B cell (primary cell): Measurements from ENCODE around the gene ZNF669. TPM values are rescaled to one million over a fixed set of nuclear protein-coding genes. Genes with fewer than 3 reads are reported as not detected.

Source experiments
- ATAC-seq: fragments of 200-7000 bp; cut with Tn5 transposase; one replicate; pipeline ENCODE4 v1.10.0; 2021; ENCODE audit warnings: low read depth, mild to moderate bottlenecking, moderate number of reproducible peaks, moderate library complexity
- CTCF ChIA-PET: fragments of 350-600 bp; sonication (Branson Sonifier 250); formaldehyde crosslinking; loops from one replicate; lab custom pipeline; 2021; ENCODE audit warnings: antibody characterized with exemption, inconsistent platforms; lab: Charles Lee
- POLR2A ChIA-PET: fragments of 350-600 bp; sonication (Branson Sonifier 250); formaldehyde crosslinking; loops from one replicate; lab custom pipeline; 2021; ENCODE audit warnings: antibody characterized with exemption; lab: Charles Lee
- DNase-seq: peaks from one replicate; pipeline ENCODE4 v3.0.0; 2013
- H2AFZ ChIP-seq: 2 replicates; pipeline ENCODE4 v1.6.1; 2012; ENCODE audit warnings: mild to moderate bottlenecking, low read depth, low read length; ENCODE audit not compliant: insufficient read depth, poor library complexity, severe bottlenecking
- H3K27ac ChIP-seq, 2 donors: 1 replicate in 1 of 2; 2 replicates in 1 of 2; pipeline ENCODE4 v1.5.1; 2012 to 2013; ENCODE audit warnings: low read length in 2 of 2, mild to moderate bottlenecking in 2 of 2, moderate library complexity in 1 of 2
- H3K27me3 ChIP-seq, 4 experiments: fragments of 200-600 bp in 1 of 4; sonication (generic) in 1 of 4; replicated peaks in 1 of 4; 1 replicate in 2 of 4; 2 replicates in 2 of 4; pipeline versions ENCODE4 v1.6.1 to v1.7.0; 2013 to 2016; ENCODE audit warnings: low read length in 3 of 4, mild to moderate bottlenecking in 2 of 4, mixed read lengths in 1 of 4, moderate library complexity in 1 of 4; ENCODE audit not compliant: insufficient read depth in 4 of 4, control insufficient read depth in 3 of 4; ENCODE audit errors: control extremely low read depth in 1 of 4
- H3K36me3 ChIP-seq, 2 experiments: replicated peaks in 1 of 2; 1 replicate in 1 of 2; 2 replicates in 1 of 2; pipeline versions ENCODE4 v1.6.1 to v1.7.1; 2013; ENCODE audit warnings: low read length in 1 of 2; ENCODE audit not compliant: insufficient read depth in 2 of 2, control insufficient read depth in 1 of 2; ENCODE audit errors: control extremely low read depth in 1 of 2, extremely low read depth in 1 of 2
- H3K4me1 ChIP-seq, 2 donors: fragments of 200-600 bp in 1 of 2; sonication (generic) in 1 of 2; 1 replicate in 1 of 2; 2 replicates in 1 of 2; pipeline versions ENCODE4 v1.5.1 to v1.6.1; 2013 to 2017; ENCODE audit warnings: low read length in 2 of 2; ENCODE audit not compliant: control insufficient read depth in 2 of 2, insufficient read depth in 2 of 2
- H3K4me2 ChIP-seq: replicated peaks from 2 replicates; pipeline ENCODE3; 2012; ENCODE audit warnings: mild to moderate bottlenecking, low read depth, low read length; ENCODE audit not compliant: poor library complexity, severe bottlenecking
- H3K4me3 ChIP-seq, 5 experiments: fragments of 200-600 bp in 1 of 5; sonication (generic) in 1 of 5; 1 replicate in 3 of 5; 2 replicates in 2 of 5; pipeline versions ENCODE4 v1.5.1 to v1.7.0; 2011 to 2016; ENCODE audit warnings: low read length in 4 of 5, mild to moderate bottlenecking in 4 of 5, low read depth in 2 of 5, control low read depth in 1 of 5, moderate library complexity in 1 of 5; ENCODE audit not compliant: insufficient read depth in 1 of 5; ENCODE audit errors: control extremely low read depth in 1 of 5, extremely low read depth in 1 of 5
- H3K79me2 ChIP-seq: fragments of 200-600 bp; sonication (generic); one replicate; pipeline ENCODE4 v1.6.0; 2016; ENCODE audit warnings: low read length; ENCODE audit not compliant: control insufficient read depth, insufficient read depth
- H3K9ac ChIP-seq: fragments of 200-600 bp; sonication (generic); 2 replicates; pipeline ENCODE4 v1.6.1; 2017; ENCODE audit warnings: mild to moderate bottlenecking, low read length, moderate library complexity
- H3K9me3 ChIP-seq, 3 donors: one replicate each; pipeline versions ENCODE4 v1.6.1 to v1.7.1; 2013; ENCODE audit warnings: low read length in 2 of 3; ENCODE audit not compliant: control insufficient read depth in 2 of 3, insufficient read depth in 1 of 3; ENCODE audit errors: control extremely low read depth in 1 of 3
- H4K20me1 ChIP-seq: 2 replicates; pipeline ENCODE4 v1.6.0; 2012; ENCODE audit warnings: mild to moderate bottlenecking, low read length; ENCODE audit not compliant: insufficient read depth, control insufficient read depth, poor library complexity, severe bottlenecking
- H3K27ac Mint-ChIP-seq: one replicate; pipeline ENCODE4 v1.8.0; 2021; ENCODE audit warnings: mixed read lengths
- H3K27me3 Mint-ChIP-seq: one replicate; pipeline ENCODE4 v1.8.0; 2021; ENCODE audit warnings: mixed read lengths
- H3K4me1 Mint-ChIP-seq: one replicate; pipeline ENCODE4 v1.8.0; 2021; ENCODE audit warnings: mixed read lengths
- H3K4me3 Mint-ChIP-seq: one replicate; pipeline ENCODE4 v1.8.0; 2021; ENCODE audit warnings: mixed read lengths
- H3K9me3 Mint-ChIP-seq: one replicate; pipeline ENCODE4 v1.8.0; 2022; ENCODE audit warnings: mixed read lengths; ENCODE audit not compliant: insufficient read depth
- CTCF ChIP-seq: fragments of 200-600 bp; IDR thresholded peaks from one replicate; pipeline ENCODE4 v1.8.0; 2022; ENCODE audit warnings: antibody characterized with exemption, mild to moderate bottlenecking
- EZH2 ChIP-seq: IDR thresholded peaks from 2 replicates; pipeline ENCODE4 v1.6.1; 2012; ENCODE audit warnings: borderline replicate concordance, low read depth, mild to moderate bottlenecking, moderate library complexity, low read length; ENCODE audit not compliant: insufficient read depth, poor library complexity, severe bottlenecking
- WGBS: methylation state at CpG from one replicate; pipeline ENCODE4 v1.1.5; 2013; ENCODE audit warnings: missing lambda C conversion rate; ENCODE audit not compliant: insufficient coverage; 5-methylcytosine and 5-hydroxymethylcytosine counted together
- intact Hi-C: fragments of 100-400 bp; cut with micrococcal nuclease; formaldehyde crosslinking; loops from one replicate; pipeline ENCODE4 v1.10.0; 2022
- polyA plus RNA-seq: library from polyadenylated mRNA; depleted of rRNA; stranded (reverse); fragments of >200 nt; gene quantifications from 2 replicates; pipeline ENCODE4 v1.2.3, GENCODE V29; 2012
- total RNA-seq, 2 donors: library from RNA; stranded (reverse); fragments of 120-200 nt in 1 of 2; gene quantifications; 1 replicate in 1 of 2; 2 replicates in 1 of 2; pipeline versions ENCODE4 v1.2.3 to v1.2.4, GENCODE V29; 2013 to 2022

Gene ZNF669
- total and polyA plus RNA-seq, 2 donors (not counting 1 experiment from before 2014, with no cell fraction given): 16.3 to 20.8 TPM

- H3K9me3 Mint-ChIP-seq: no peaks in the 10 kb centered on the region
- Histone ChIP-seq H3K4me3 (peak within 1 kb of the TSS; percentile 60 to 99 (median 93)), H3K9ac (peak within 1 kb of the TSS; percentile 91), H3K27ac (peak within 1 kb of the TSS; percentile 61 to 80), H3K79me2 (peaks cover 22% of the 10 kb centered on the region), H3K9me3 (no peaks in the 10 kb centered on the region), H3K36me3 (no peaks in the 10 kb centered on the region), H4K20me1 (no peaks in the 10 kb centered on the region), H3K27me3 (no peaks in the 10 kb centered on the region), H3K4me2 (peak within 1 kb of the TSS; percentile 94), H3K4me1 (peaks cover 11 to 20% of the 10 kb centered on the region in 2 donors), H2AFZ (peak within 1 kb of the TSS; percentile 90)
- H3K4me3 Mint-ChIP-seq: peak within 1 kb of the TSS; percentile 93
- DNase-seq (peak; percentile 86), ATAC-seq (peak; percentile 98)
- peaks cover 3% of the 10 kb centered on the region for H3K27me3 Mint-ChIP-seq
- intact Hi-C loops: loop anchor here (1.0 to 2.0 kb wide), 3 partner anchors 26 to 147 kb away; partner anchors contain the start of genes AHCTF1 and ZNF669
- ChIA-PET POLR2A (interaction anchor here (0.6 to 1.4 kb wide), 4 partner anchors 126 to 373 kb away, joined by 3 to 5 read pairs (median 4); partner anchors contain the start of gene AHCTF1), CTCF (interaction anchor here (0.6 to 1.4 kb wide), 5 partner anchors 96 to 221 kb away, joined by 3 to 4 read pairs (median 3); no protein-coding TSS in a partner anchor)
- peaks cover 25% of the 10 kb centered on the region for H3K4me1 Mint-ChIP-seq
- TF ChIP-seq EZH2 (no peak), CTCF (no peak)
- WGBS: under 1% methylated on average over 53 of the region's 57 CpGs
- H3K27ac Mint-ChIP-seq: peak within 1 kb of the TSS; percentile 79
Measured at GRCh38 chr1:247078258-247079140, 25.7 kb downstream of the ZNF669 start, which contains the start of gene ZNF670. ZNF670 (minus strand) TSS chr1:247078811; CDS start chr1:247078596, 215 bp downstream.
